Measurements from ENCODE around the gene HNF1B.

- TF ChIP-seq CTCF (IDR thresholded peaks at IDR 0.05): no peak
- peak; percentile 37 for TF ChIP-seq POLR2A (IDR thresholded peaks at IDR 0.05)
These were observed 36.1 kb downstream of the HNF1B start for GRCh38 chr17:37708616-37709212.

All from right lobe of liver (tissue), 4 donors.